Panc1 (cell line): Measurements from ENCODE around the gene RRM2. TPM values are rescaled to one million over a fixed set of nuclear protein-coding genes. Genes with fewer than 3 reads are reported as not detected.

ENCODE experiments used
- ATAC-seq: fragments of 200-7000 bp; cut with Tn5 transposase; 2 replicates; pipeline ENCODE4 v1.9.1; 2020; ENCODE audit warnings: mild to moderate bottlenecking, moderate library complexity
- BruUV-seq: library from RNA; stranded (reverse); fragments of 400-500 nt; replicated peaks from 2 replicates; lab custom pipeline; 2021; lab: Mats Ljungman, UMichigan
- CTCF ChIA-PET: fragments of 300-600 bp; sonication (Branson Sonifier 250); formaldehyde crosslinking; loops from one replicate; lab custom pipeline; 2022; ENCODE audit warnings: antibody characterized with exemption; lab: Charles Lee
- POLR2A ChIA-PET: fragments of 300-600 bp; sonication (Branson Sonifier 250); formaldehyde crosslinking; loops from one replicate; lab custom pipeline; 2022; ENCODE audit warnings: antibody characterized with exemption; lab: Charles Lee
- DNase-seq: peaks from one replicate; pipeline ENCODE4 v3.0.0-alpha.2; 2010; ENCODE audit warnings: low read depth, low spot score
- H3K27ac ChIP-seq: 2 replicates; pipeline ENCODE4 v1.5.1; 2011; ENCODE audit warnings: mild to moderate bottlenecking, low read length, inconsistent platforms
- H3K27me3 ChIP-seq: fragments of 200-500 bp; sonication (Bioruptor generic); 2 replicates; pipeline ENCODE4 v1.6.0; 2014; ENCODE audit warnings: low read length, inconsistent platforms; ENCODE audit not compliant: control insufficient read depth, insufficient read depth
- H3K36me3 ChIP-seq: fragments of 200-500 bp; sonication (Bioruptor generic); 2 replicates; pipeline ENCODE4 v1.5.1; 2014; ENCODE audit warnings: inconsistent platforms, mild to moderate bottlenecking, low read length, moderate library complexity; ENCODE audit not compliant: control insufficient read depth, insufficient read depth
- H3K4me1 ChIP-seq: 2 replicates; pipeline ENCODE4 v1.5.1; 2011; ENCODE audit warnings: inconsistent platforms, mild to moderate bottlenecking, low read length, moderate library complexity; ENCODE audit not compliant: control insufficient read depth, insufficient read depth
- H3K4me3 ChIP-seq, 2 experiments: 2 replicates each; pipeline ENCODE4 v1.5.1; 2011 to 2012; ENCODE audit warnings: low read depth in 2 of 2, low read length in 2 of 2, mild to moderate bottlenecking in 2 of 2, inconsistent platforms in 1 of 2, moderate library complexity in 1 of 2
- H3K9me3 ChIP-seq: fragments of 200-500 bp; sonication (Bioruptor generic); 2 replicates; pipeline ENCODE4 v1.5.1; 2014; ENCODE audit warnings: low read depth, mild to moderate bottlenecking, inconsistent platforms, low read length, moderate library complexity; ENCODE audit not compliant: control insufficient read depth, insufficient read depth
- POLR2AphosphoS5 ChIP-seq: IDR thresholded peaks from 2 replicates; pipeline ENCODE4 v1.6.1; 2012; ENCODE audit warnings: mild to moderate bottlenecking, low read depth, low read length, moderate library complexity
- SIN3A ChIP-seq: IDR thresholded peaks from 2 replicates; pipeline ENCODE4 v1.6.1; 2012; ENCODE audit warnings: low read depth, mild to moderate bottlenecking, low read length, moderate library complexity, borderline replicate concordance; ENCODE audit not compliant: insufficient read depth
- TCF7L2 ChIP-seq: IDR thresholded peaks from 2 replicates; pipeline ENCODE4 v1.6.1; 2011; ENCODE audit warnings: mild to moderate bottlenecking, low read depth, low read length, inconsistent platforms
- in situ Hi-C: cut with HindIII; loops from 2 replicates; pipeline ENCODE4 v1.10.0; 2016; ENCODE audit warnings: low sequenced_read_pairs, low pct_unique_long_range_greater_than_20kb
- intact Hi-C: fragments of 100-400 bp; cut with micrococcal nuclease; formaldehyde crosslinking; loops from one replicate; pipeline ENCODE4 v1.10.0; 2022; ENCODE audit not compliant: unreplicated experiment
- total RNA-seq: library from RNA; stranded (reverse); gene quantifications from one replicate; pipeline ENCODE4 v1.2.1, GENCODE V29; 2021; ENCODE audit not compliant: unreplicated experiment
- TF ChIP-seq, protein P1 (sequence below): fragments of 450-650 bp; IDR thresholded peaks from 2 replicates; pipeline ENCODE4 v1.5.1; 2017; ENCODE audit warnings: mild to moderate bottlenecking
- TF ChIP-seq, protein P2 (sequence below), 2 experiments: IDR thresholded peaks; 2 replicates each; pipeline ENCODE4 v1.6.1; 2011 to 2012; ENCODE audit warnings: low read depth in 2 of 2, control low read depth in 1 of 2, low read length in 1 of 2, mild to moderate bottlenecking in 1 of 2, moderate library complexity in 1 of 2; ENCODE audit not compliant: insufficient read depth in 1 of 2

Gene RRM2
- total RNA-seq, 1 experiment from 2014 or later = 294 TPM

DNA sequence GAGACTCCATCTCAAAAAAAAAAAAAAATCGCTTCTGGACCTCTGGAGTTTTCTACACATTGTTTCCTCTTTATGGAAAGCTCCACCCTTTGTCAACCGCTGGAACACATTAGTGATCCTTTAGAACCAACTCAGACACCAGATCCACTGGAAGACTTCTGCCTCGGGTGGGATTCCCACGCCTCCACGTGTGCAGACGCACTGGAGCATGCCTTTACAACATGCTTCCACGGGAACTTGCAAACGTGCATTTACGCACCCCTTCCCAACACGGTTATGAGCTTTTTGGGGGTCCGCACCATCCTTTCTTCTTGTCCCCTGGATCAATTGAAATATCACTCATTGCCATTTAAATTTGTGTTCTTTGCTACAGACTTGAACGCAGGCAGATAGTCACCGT, 47.4 kb upstream of the RRM2 start:
- no peak overlapping the region for H3K4me3 ChIP-seq
- TF ChIP-seq TCF7L2 (no peak), SIN3A (no peak), POLR2AphosphoS5 (no peak)
- TF ChIP-seq, protein P1, sequence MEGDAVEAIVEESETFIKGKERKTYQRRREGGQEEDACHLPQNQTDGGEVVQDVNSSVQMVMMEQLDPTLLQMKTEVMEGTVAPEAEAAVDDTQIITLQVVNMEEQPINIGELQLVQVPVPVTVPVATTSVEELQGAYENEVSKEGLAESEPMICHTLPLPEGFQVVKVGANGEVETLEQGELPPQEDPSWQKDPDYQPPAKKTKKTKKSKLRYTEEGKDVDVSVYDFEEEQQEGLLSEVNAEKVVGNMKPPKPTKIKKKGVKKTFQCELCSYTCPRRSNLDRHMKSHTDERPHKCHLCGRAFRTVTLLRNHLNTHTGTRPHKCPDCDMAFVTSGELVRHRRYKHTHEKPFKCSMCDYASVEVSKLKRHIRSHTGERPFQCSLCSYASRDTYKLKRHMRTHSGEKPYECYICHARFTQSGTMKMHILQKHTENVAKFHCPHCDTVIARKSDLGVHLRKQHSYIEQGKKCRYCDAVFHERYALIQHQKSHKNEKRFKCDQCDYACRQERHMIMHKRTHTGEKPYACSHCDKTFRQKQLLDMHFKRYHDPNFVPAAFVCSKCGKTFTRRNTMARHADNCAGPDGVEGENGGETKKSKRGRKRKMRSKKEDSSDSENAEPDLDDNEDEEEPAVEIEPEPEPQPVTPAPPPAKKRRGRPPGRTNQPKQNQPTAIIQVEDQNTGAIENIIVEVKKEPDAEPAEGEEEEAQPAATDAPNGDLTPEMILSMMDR = no peak
- TF ChIP-seq, protein P2, sequence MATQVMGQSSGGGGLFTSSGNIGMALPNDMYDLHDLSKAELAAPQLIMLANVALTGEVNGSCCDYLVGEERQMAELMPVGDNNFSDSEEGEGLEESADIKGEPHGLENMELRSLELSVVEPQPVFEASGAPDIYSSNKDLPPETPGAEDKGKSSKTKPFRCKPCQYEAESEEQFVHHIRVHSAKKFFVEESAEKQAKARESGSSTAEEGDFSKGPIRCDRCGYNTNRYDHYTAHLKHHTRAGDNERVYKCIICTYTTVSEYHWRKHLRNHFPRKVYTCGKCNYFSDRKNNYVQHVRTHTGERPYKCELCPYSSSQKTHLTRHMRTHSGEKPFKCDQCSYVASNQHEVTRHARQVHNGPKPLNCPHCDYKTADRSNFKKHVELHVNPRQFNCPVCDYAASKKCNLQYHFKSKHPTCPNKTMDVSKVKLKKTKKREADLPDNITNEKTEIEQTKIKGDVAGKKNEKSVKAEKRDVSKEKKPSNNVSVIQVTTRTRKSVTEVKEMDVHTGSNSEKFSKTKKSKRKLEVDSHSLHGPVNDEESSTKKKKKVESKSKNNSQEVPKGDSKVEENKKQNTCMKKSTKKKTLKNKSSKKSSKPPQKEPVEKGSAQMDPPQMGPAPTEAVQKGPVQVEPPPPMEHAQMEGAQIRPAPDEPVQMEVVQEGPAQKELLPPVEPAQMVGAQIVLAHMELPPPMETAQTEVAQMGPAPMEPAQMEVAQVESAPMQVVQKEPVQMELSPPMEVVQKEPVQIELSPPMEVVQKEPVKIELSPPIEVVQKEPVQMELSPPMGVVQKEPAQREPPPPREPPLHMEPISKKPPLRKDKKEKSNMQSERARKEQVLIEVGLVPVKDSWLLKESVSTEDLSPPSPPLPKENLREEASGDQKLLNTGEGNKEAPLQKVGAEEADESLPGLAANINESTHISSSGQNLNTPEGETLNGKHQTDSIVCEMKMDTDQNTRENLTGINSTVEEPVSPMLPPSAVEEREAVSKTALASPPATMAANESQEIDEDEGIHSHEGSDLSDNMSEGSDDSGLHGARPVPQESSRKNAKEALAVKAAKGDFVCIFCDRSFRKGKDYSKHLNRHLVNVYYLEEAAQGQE (IDR thresholded peaks at IDR 0.05; ENCODE audit: insufficient read depth in 1 of 2, low read depth in 2 of 2, low read length in 1 of 2) = no peak
- H3K27ac ChIP-seq = no peak overlapping the region
- ChIA-PET CTCF (interaction anchor here (0.6 to 0.7 kb wide), 2 partner anchors 46 to 332 kb away, joined by 3 to 10 read pairs; no protein-coding TSS in a partner anchor), POLR2A (no interaction called here)
- peaks cover 39% of the 10 kb centered on the region for H3K4me1 ChIP-seq
- H3K36me3 ChIP-seq = no peaks in the 10 kb centered on the region
- no peaks in the 10 kb centered on the region for H3K27me3 ChIP-seq
- no peak for ATAC-seq
- no peak for DNase-seq
- H3K9me3 ChIP-seq = no peaks in the 10 kb centered on the region
- no TSS peak for BruUV-seq
- intact Hi-C loops = loop anchor here (10.0 kb wide), 1 partner anchor 50 kb away; the partner anchor contains the start of gene RRM2
- in situ Hi-C loops = no loop called here

DNA sequence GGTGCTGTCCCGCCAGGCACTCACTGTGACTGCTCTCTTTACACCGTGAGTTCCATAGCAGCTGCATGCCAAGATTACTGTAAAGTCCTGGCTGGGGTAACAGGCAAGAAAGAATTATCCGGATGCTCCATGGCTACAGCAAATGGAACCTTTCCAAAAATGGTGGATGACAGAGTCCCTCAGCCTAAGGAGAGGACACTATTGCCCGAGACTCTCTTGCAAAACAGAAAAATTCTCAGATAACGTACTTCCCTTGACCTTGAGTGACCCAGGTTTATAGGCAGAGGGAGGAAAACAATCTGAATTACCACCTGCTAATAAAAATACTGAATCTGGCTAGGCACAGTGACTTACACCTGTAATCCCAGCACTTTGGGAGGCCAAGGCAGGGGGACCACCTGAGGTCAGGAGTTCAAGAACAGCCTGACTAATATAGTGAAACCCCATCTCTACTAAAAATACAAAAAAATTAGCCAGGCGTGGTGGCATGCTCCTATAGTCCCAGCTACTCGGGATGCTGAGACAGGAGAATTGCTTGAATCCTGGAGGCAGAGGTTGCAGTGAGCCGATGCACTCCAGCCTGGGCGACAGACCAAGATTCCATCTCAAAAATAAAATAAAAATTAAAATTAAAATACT, 46.8 kb upstream of the RRM2 start:
- BruUV-seq = no TSS peak
- TF ChIP-seq, protein P2 (IDR thresholded peaks at IDR 0.05; ENCODE audit: insufficient read depth in 1 of 2, low read depth in 2 of 2, low read length in 1 of 2) = no peak
- TF ChIP-seq, protein P1 = no peak
- TF ChIP-seq TCF7L2 (no peak), POLR2AphosphoS5 (no peak), SIN3A (no peak)
- no peaks in the 10 kb centered on the region for H3K36me3 ChIP-seq
- H3K4me3 ChIP-seq = no peak overlapping the region
- DNase-seq = no peak
- in situ Hi-C loops = no loop called here
- no peaks in the 10 kb centered on the region for H3K9me3 ChIP-seq
- H3K27me3 ChIP-seq = no peaks in the 10 kb centered on the region
- intact Hi-C loops = loop anchor here (10.0 kb wide), 1 partner anchor 49 kb away; the partner anchor contains the start of gene RRM2
- ATAC-seq = no peak
- CTCF ChIA-PET = interaction anchor here (0.6 kb wide), 1 partner anchor 332 kb away, joined by 3 read pairs; no protein-coding TSS in a partner anchor
- POLR2A ChIA-PET = interaction anchor here (0.6 kb wide), 1 partner anchor 228 kb away, joined by 5 read pairs; no protein-coding TSS in a partner anchor
- no peak overlapping the region for H3K27ac ChIP-seq
- peaks cover 40% of the 10 kb centered on the region for H3K4me1 ChIP-seq
